Spleen (tissue), 3 donors: ENCODE data around the gene PKD1.

Experiments used
- POLR2A ChIP-seq, 3 donors: fragments of 450-650 bp; IDR thresholded peaks; one replicate each; pipeline ENCODE4 v1.5.1; 2017; ENCODE audit warnings: antibody characterized with exemption in 3 of 3, mild to moderate bottlenecking in 1 of 3
- POLR2AphosphoS5 ChIP-seq, 3 donors: sonication (generic); formaldehyde crosslinking; IDR thresholded peaks; one replicate each; pipeline ENCODE4 v1.5.1; 2017; ENCODE audit warnings: antibody characterized with exemption in 3 of 3

DNA sequence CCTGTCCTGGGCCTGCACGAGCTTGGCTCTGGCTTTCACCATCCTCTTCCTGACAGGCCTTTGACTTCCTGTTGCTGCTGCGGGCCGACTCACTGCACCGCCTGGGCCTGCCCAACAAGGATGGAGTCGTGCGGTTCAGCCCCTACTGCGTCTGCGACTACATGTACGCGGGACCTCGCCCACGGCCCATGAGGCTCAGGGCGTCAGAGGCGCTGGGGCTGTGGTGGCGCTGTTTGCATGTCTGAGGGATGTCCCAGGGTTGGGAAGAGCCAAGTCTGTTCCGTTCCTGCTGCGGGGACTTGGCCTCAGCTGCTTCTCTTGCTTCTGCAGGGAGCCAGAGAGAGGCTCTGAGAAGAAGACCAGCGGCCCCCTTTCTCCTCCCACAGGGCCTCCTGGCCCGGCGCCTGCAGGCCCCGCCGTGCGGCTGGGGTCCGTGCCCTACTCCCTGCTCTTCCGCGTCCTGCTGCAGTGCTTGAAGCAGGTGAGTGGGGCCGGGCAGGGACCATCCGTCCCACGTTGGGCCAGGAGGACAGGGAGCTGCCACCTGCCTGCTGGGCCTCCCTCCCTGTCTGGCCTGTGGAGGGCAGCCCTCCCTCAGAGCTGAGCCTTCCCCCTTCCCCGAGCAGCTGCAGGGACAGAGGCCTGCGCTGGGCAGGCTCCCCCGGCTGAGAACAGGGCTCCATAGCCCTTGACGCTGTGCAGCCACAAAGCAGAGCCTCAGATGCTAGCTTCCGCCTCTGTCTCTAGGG is 64.1 kb downstream of the PKD1 start:
- TF ChIP-seq POLR2AphosphoS5 (IDR thresholded peaks at IDR 0.05) (no peak), POLR2A (IDR thresholded peaks at IDR 0.05) (no peak)
